T-helper 22 cell (primary cell): Measurements from ENCODE around the gene CXCR5.
A peak's percentile ranks its signal among the peaks of the same experiment; 100 is the strongest.

Experiments used
- DNase-seq: peaks from one replicate; pipeline ENCODE4 v3.0.0-alpha.2; 2020; ENCODE audit warnings: low read depth

Gene CXCR5

DNA sequence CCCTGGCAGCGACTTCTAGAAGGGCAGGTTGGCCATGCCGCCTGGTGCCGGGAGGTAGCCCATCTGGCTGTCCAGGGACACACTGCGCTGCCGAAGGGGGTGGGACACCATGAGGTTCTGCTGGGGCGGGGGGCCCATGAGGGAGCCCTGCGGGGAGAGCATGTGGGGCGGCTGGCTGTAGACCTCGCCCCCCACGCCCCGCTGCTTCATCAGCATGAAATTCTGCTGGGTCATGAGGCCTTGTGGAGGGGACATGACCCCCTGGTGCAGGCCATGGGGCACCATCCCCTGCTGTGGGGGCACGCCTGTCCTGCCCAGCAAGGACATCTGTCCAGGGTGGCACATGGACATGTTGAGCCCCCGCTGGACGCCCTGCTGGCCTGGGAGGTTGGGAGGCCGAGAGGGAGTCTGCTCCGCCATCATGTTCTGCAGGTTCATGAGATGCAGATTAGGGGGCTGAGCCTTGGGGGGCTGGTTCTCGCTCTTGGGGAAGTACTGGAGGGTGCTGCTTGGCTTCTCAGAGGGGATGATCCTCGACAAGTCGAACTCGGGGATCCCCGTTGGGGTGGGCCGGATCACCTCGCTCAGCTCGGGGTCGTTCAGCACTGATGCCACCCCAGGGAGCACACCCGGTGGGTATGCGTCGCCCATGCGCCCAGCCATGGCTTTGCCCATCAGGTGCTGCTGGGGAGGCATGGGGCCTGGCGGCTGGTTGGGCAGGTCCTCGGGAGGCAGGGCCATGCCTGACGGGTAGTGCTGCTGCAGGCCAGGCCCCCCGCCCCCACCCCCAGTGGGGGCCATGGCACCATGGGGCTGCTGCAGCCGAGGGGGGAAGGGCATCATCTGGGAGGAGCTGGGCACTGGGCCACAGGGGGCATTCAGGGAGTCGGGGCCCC lies 15.0 kb downstream of the CXCR5 start:
- DNase-seq = no peak

DNA sequence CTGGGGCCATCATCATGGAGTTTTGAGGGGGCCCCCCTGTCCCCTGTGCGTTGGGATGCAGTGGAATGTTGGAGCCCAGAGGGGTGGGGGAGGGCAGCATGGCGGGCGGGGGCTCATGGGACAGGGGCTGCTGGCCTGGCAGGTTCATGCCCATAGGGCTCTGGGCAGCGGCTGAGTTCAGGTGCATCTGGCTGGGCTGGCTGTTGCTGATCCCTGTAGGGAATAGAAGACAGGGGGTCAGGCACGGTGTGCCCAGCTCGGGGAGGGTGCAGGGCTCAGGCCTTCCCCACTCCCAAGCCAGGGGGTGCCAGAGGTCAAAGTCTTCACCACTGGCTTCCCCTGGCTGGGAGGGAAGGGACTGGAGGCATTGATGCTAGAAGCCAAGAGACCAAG lies 15.6 kb downstream of the CXCR5 start:
- DNase-seq = no peak

DNA sequence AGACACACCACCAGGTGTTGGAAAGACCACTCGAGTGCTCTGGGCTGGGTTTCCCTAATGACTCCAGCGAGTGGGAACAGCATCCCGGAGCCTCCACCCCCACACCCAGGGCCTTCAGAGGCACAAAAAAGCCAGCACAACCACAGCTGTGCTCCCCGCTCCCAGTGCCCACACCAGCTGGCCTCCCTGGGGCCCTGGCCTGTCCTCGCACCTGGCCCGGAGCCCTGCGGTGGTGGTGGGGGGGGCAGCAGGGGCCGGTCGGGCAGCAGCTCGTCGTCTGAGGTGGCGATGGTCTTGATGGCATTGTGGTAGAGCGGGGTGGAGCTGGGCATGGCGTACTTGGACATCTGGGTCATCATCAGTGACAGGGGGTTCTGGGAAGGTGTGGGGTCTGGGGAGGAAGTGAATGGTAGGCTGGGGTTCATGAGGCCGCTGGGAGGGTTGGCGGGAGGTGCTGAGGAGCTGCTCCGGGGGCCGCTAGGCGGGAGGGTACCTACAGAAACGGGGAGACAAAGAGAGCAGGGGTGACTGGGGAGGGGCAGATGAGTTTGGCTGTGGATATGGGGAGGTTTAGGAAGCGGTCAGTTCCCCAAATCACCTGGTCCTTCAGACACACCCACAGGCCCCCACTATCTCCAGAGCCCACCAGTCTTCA lies 16.1 kb downstream of the CXCR5 start:
- DNase-seq = no peak

DNA sequence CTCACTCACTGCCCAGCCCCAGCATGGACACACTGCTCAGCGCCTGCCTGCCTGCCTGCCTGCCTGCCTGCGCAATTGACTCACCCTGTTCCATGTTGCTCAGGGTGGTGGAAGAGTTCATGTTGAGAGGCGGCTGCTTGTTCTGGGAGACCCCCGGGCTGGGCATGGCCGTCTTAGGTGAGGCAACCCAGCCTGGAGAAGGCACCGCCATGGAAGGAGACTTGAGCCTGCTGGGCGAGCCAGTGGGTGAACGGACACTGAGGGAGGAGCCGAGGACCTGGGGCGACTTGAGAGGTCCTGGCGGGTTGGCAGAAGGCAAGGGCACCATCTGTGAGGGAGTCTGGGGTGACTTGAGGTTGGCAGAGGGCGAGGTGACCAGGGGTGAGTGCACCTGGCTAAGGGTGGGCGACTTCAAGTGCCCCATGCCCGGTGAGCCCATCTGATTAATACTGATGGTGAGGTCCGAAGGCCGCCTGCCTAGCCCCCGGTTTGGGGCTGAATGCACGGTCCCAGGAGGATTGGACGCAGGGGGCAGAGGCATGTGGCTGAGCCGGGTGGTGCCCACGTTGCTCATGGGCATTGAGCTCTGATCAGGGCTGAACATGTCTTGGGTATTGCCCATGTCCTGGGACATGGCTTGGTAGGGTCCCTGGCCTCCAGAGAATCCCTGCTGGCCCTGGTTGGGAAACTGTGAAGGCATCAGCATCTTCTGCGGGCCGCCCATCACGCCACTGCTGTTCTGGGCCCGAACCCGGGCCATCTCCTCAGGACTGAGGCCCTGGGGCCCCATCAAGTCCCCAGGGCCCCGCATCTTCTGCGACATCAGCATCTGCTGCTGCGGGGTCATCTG lies 17.1 kb downstream of the CXCR5 start:
- DNase-seq = no peak

DNA sequence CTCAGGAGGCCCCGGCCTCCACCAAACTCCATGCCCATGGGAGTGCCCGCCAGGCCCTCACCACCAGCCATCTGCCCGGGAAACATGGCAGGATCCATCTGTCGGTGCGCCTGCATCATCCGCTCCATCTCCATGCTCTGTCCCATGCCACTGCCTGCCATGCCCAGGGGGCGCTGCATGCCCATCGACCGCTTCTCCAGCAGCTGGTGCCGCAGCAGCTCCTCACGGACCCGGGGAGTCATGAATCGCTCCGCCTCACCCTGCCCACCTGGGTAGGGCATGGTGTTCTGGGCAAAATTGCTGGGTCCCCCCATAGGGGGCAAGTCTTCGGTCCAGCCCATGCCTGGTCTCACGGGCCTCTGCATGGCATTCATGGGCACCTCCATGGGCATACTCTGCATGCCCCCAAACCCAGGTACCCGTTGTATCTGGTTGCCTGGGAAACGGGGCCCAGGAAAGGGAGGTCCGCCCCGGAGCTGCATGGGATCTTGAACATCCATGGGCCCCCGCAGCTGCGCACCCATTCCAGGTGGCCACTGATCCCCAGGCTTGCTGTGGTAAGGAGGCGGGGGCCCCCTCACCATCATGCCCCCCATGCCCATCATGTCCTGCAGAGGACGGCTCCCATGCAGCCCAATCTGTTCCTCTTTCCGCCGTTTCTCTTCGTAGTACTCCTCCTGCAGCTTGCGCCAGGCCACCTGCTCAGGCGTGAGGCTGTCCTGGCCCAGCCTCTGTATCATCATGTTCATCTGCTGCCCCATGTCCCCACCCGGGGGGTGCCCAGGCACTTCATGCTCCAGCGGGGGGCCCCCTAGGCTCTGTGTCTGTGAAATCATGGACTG lies 18.0 kb downstream of the CXCR5 start:
- DNase-seq = no peak

DNA sequence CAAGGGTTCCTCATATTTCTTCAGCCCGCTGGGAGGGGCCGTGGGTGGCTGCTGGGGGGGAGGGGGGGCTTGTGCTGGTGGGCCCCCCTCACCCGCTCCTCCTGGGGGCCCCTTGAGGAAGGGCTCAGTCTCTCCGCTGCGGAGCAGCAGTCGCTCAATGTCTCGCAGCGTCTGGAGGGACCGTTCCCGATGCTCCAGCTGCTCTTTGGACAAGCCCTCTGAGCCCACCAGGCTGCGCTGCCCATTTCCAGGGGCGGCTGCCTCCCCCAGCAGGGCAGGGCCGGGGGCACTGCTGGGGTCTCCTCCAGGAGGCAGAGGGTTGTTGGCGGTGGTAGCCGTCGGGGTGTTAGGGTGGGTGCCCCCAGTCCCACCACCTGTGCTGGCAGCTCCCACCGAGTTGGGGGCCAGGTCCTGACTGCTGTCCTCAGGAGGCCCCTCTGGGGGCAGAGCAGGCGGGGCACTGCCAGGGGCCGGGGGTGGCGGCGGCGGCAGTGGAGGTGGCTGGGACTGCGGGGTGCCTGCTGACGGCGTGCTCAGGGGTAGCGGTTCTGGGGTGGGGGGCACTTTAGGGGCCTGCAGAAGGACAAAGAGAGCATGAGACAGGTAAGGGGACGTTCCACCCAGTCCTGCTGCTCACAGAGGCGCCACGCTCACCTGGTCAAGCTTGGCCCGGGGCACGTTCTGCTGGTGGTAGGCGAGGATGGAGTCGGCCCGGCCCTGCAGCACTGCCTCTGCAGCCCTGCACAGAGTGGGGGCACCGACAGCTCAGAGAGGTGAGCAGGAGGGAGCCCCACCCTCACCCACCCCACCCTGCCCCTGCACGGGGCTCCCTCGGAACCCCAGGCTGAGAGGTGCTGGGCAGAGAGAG lies 18.9 kb downstream of the CXCR5 start:
- DNase-seq = no peak

DNA sequence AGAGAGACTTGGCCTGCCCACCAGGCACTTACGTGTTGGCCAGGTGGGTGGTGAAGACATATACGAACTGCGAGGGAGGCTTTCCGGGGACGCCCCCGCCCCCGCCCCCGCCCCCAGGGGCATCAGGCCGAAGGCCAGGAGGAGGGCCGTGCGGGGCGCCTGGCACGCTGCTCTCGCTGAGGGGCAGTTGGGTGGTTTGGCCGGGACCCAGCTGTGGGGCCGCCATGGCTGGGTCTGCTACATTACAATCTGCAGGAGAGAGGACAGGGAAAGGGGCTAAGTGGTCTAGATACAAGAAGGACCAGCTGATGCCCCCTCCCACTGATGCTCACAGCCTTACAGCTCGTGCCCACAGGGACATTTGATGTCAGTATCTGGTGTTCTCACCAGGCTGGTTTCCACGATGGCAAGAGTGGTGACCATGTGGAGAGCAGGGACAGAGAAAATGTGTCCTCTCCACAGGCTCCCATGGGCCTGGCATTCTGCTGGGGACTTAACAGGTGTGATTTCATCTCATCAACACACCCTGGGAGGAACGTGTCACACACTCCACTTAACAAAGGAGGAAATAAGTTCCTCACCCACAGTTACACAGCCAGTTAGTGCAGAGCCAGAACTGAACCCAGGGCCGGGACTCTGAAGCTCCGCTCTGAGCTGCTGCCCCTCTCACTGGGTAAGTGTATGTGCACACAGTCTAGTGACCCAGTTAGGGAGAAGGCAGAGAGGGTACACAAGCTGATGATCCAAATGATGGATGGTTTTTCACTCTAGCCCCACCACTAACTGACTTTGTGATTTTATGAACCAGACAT lies 19.7 kb downstream of the CXCR5 start:
- DNase-seq = no peak

DNA sequence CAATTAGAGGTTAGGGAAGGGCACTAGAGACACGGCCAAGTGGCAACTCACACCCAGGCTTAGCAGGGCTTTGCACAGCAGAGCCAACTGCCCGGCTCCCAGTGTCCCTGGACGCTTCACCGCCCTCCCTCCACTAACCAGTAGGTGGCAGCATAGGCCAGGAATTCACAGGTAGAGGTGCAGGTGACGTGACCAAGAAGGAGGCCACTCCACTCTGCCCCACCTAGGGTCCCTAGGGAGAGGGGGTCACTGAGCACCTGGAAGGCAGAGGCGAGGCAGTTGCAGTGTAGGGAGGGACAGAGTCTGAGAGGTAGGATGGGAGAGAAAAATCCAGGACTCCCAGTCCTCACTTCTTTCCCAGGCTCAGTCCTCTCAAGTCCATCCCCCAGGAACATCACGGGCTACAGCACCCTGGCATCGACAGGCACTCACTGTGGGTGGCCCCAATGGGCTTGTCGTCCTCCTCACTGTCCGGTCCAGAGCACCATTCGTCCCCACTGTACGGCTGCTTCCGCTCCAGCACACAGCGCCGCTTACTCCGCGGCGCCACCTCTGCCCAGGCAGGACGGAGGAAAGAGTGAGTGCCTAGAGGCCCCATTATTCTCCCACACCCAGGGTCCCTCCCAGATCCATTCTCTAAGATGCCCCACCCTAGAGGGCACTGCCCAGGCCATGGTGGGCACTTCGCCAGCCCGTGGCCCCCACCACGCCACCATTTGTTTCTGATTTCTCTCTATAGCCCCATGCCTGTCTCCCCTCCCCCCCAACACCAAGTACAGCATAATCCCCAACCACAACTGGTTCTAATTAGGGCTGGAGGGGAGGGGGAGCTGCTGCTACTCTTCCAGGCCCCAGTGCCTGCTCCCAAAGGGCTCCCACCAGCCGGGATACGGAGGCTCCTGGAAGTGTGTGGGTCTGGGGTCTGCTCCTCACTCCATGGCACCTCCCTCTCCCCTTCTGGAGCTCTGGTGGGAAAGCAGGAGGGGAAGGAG lies 23.7 kb downstream of the CXCR5 start:
- peak; percentile 60 for DNase-seq

DNA sequence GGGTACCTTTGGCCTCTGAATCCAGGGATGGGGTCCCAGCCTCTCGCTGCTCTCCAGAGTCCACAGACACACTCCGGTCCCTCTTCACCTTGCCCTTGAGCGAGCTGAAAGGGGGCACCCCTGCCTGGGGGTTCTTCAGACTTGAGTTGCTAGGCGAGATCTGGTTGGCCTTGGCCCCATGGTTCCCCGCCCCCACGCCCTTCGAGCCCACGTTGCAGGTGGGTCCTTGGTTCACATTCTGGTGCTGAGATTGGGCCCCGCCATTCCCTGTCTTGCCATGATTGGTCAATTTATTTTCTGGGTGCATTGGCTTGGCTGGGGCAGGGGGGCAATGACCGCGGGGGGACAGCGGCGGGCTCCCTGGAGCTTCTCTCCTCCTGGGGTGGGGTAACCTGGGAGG lies 24.6 kb downstream of the CXCR5 start:
- no peak for DNase-seq

DNA sequence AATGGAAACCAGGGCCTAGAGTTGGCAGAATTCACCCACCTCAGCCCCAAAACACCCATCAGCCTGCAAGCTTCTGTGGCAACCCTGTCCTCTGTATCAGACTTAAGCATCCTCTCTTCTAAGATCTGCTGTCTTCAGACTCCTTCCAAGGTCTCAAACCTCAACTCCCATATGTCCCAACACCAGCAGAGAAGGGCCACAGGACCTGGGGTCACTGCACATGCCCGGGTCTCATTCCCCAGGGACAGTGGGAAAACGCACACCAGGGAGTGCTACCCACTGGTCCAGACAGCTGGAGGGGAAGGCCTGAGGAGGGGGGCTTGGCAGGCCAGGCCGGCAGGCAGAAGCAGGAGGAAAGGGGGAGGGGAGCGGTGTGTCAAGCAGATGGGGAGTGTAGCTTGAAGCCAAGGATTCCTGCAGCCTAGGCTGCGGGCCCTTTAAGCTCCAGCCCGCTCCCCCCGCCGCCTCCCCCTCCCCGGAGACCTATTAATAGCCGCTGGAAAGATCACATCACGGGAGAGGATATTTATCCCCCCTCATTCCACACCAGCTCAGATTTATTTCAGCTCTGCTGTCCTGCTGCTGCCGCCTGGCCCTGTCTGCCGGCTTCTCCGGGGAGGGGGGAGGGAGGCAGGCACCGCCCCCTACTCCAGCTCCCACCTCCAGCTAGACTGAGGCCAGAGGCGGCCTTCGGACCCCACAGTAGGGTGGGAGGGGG lies 25.4 kb downstream of the CXCR5 start:
- DNase-seq = no peak

DNA sequence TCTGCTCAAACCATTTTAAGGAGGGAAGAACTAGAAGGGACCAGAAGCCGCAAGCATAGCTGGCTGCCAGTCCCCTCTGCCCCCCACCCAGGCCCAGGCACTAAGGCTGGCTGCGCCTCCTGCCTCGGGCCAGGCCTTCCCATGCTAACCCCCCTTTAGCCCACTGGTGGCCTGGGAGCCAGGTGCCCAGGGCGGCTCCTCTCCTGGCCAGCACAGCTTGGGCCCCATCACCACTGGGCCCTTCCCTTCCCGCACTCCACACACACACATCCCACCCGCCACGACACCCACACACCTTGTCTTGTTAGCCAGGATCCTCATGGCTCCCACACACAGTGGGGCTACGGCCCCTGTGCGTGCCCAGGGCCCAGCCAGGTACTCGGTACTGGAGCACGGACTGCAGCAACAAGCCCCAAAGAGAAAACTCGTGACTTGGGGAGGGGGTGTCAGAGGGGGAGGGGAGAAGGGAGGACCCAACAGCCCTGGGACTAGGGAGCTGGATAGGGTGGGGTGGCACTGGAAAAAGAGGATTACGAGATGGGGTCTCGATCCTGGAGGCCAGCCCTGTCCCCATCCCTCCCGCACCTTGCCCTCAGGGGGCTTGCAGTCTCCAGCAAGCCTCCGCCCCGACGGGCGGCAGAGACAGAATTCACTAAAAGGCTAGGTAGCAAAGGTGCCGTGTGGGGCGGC lies 26.1 kb downstream of the CXCR5 start:
- DNase-seq = no peak

DNA sequence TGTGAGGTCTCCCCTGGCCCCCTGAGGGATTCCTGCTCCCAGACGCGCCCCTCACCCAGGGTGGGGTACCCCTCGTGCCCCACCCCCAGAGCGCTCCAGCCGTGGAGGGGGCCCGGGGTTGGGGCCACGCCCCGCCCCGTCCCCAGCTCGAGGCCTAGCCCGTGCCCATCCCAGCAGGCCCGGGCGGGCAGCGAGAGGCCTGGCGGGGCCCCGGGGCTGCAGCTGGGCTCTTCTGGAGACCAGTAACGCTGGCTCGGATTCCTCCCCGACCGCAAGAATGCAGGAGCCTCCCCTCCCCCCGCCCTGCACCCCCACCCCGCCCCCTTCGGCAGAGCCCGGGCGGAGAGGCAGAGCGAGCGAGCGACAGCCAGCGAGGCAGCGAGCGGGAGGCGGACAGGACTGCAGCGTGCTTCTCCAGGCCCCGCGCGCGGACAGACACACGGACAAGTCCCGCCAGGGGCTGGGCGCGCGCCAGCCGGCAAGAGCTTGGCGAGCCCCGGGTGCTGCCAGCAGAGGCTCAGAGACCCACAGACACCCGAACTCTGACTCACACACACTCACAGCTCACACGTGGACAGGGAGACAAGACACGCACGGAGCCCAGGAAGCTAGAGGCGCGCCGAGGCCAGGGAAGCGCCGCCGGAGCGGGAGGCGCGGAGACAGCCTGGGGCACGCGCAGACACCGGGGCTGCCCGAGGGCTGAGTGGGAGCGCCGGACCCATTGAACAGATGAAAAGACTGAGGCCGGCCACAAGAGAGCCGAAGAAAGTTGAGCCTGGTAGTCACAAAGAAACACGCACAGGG lies 26.8 kb downstream of the CXCR5 start:
- peak; percentile 65 for DNase-seq

DNA sequence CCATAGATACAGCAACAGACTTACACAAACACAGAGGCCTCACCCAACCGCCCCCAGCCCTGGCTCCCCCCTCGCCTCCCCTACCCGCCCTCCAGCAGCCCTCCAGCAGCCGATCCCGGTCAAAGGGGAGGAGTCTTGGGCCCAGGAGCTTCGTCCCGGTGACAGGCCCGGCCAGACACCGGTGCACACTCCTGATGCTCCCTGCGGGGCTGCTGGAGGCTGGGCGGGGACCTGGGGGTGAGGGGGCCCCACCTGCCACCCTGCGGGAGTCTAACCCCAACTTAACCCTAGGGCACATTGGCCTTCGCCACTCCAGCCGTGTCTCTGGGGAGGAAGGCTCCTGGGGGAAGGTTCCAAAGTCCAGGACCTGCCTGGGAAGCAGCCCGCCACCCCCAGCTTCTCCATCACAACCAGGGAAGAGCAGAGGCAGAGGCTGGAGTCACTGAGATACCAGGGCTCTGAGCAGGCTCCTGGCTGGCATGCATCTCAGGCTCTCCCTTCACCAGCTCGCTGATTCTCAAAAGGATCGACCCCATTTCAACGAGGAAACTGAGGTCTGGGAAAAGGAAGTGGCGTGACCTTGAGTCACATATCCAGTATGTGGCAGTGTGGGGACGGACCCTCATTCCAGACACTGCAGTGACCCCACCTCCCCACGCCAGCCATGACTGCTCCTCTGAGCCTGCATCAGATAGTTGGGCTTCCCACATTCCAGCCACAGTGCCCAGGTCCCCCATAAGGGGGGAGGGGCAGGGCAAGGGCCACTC lies 27.6 kb downstream of the CXCR5 start:
- no peak for DNase-seq

DNA sequence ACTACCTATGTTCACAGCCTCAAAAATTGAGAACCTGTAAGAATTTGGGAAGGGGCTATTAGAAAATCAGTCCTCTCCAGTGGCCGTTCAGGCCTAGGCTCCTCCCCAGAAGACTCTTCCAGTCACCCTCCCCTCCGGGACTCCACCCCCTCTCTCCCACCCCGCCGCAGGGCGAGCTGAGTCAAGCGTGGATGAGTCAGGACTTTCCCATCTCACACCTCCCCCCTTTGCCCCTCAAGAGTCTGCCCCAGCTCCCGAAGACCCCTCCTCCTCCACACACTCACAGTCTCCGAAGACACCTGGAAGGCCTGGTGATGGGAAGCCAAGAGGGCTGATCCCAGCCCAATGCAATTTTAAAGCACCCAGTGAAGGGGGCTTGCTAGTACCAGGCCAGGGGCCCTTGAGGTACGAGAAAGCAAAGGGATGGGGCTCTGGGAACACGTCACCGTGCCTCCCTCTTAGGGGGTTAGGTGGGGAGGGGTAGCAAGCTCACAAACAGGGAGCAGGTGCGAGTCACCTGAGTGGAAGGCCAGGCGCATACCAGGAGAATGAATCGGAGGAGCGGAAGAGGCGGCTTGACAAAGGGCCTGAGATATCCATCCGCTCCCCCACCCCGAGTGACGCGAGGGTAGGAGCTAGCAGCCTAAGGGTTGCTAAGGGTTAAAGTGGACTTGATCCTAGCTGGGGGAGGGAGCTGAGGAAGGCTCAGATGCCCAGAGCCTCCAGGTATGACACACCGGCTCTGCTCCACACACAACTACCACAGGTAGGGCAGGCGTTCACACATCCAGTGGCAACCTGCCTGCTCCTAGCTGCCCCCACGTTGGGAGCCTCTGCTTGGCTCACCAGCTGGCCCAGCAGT lies 28.4 kb downstream of the CXCR5 start:
- peak; percentile 75 for DNase-seq
